Measurements from ENCODE around the gene CORO6.

- TF ChIP-seq POLR2A (IDR thresholded peaks at IDR 0.05) (no peak), CTCF (IDR thresholded peaks at IDR 0.05) (no peak), EP300 (IDR thresholded peaks at IDR 0.05) (no peak)
Measured at GRCh38 chr17:29624586-29624985, 1.9 kb upstream of the CORO6 start.
